H9 (cell line): ENCODE measurements around the gene C5orf46. TPM values are rescaled to one million over a fixed set of nuclear protein-coding genes. Genes with fewer than 3 reads are reported as not detected.
"Not testable (repeated sequence)": the region's sequence is repeated elsewhere in the genome, so short reads cannot be mapped to it uniquely, and the experiment has no call there.

ENCODE experiments used
- DNase-seq: peaks from one replicate; pipeline ENCODE4 v3.0.0-alpha.2; 2017
- H2AFZ ChIP-seq: one replicate; pipeline ENCODE4 v1.6.1; 2013; ENCODE audit warnings: mild to moderate bottlenecking, low read length, control low read depth, moderate library complexity
- H2AK5ac ChIP-seq: 2 replicates; pipeline ENCODE4 v1.6.1; 2013; ENCODE audit warnings: low read length, control low read depth, mixed read lengths; ENCODE audit not compliant: insufficient read length
- H2BK120ac ChIP-seq: one replicate; pipeline ENCODE4 v1.6.1; 2013; ENCODE audit warnings: low read depth, mild to moderate bottlenecking, low read length, control low read depth, inconsistent platforms; ENCODE audit not compliant: poor library complexity, severe bottlenecking
- H2BK12ac ChIP-seq: 2 replicates; pipeline ENCODE4 v1.6.1; 2013; ENCODE audit warnings: low read length, control low read depth, mixed read lengths, low read depth; ENCODE audit not compliant: insufficient read length
- H2BK15ac ChIP-seq: 2 replicates; pipeline ENCODE4 v1.6.1; 2013; ENCODE audit warnings: low read depth, low read length, control low read depth
- H2BK20ac ChIP-seq: one replicate; pipeline ENCODE4 v1.6.1; 2013; ENCODE audit warnings: low read depth, mild to moderate bottlenecking, low read length, control low read depth, inconsistent platforms; ENCODE audit not compliant: poor library complexity, severe bottlenecking
- H2BK5ac ChIP-seq: 2 replicates; pipeline ENCODE4 v1.6.1; 2013; ENCODE audit warnings: low read length, control low read depth, mixed read lengths; ENCODE audit not compliant: insufficient read length
- H3K14ac ChIP-seq: 2 replicates; pipeline ENCODE4 v1.6.1; 2013; ENCODE audit warnings: low read length, control low read depth; ENCODE audit not compliant: insufficient read depth
- H3K18ac ChIP-seq: 2 replicates; pipeline ENCODE4 v1.6.1; 2013; ENCODE audit warnings: low read depth, mild to moderate bottlenecking, mixed read lengths, low read length, control low read depth; ENCODE audit not compliant: insufficient read length
- H3K23ac ChIP-seq: 2 replicates; pipeline ENCODE4 v1.6.1; 2013; ENCODE audit warnings: low read length, control low read depth, mixed read lengths, low read depth; ENCODE audit not compliant: insufficient read length
- H3K23me2 ChIP-seq: 2 replicates; pipeline ENCODE4 v1.6.1; 2013; ENCODE audit warnings: low read depth, mild to moderate bottlenecking, mixed read lengths, low read length, control low read depth; ENCODE audit not compliant: insufficient read length, poor library complexity, severe bottlenecking
- H3K27ac ChIP-seq: 2 replicates; pipeline ENCODE4 v1.5.1; 2013; ENCODE audit warnings: low read length, control low read depth, mixed read lengths, low read depth; ENCODE audit not compliant: insufficient read length
- H3K27me3 ChIP-seq: 2 replicates; pipeline ENCODE4 v1.6.1; 2013; ENCODE audit warnings: low read length, control low read depth, inconsistent platforms; ENCODE audit not compliant: insufficient read depth
- H3K4ac ChIP-seq: 2 replicates; pipeline ENCODE4 v1.6.1; 2013; ENCODE audit warnings: low read depth, mild to moderate bottlenecking, control low read depth, inconsistent platforms, low read length, moderate library complexity
- H3K4me1 ChIP-seq: 2 replicates; pipeline ENCODE4 v1.6.1; 2013; ENCODE audit warnings: low read length, control low read depth, inconsistent platforms; ENCODE audit not compliant: insufficient read depth
- H3K4me2 ChIP-seq: 2 replicates; pipeline ENCODE4 v1.6.1; 2013; ENCODE audit warnings: low read length, control low read depth, mixed read lengths; ENCODE audit not compliant: insufficient read length, insufficient read depth
- H3K56ac ChIP-seq: 2 replicates; pipeline ENCODE4 v1.6.1; 2013; ENCODE audit warnings: low read depth, mild to moderate bottlenecking, mixed read lengths, low read length, control low read depth; ENCODE audit not compliant: insufficient read length
- H3K79me1 ChIP-seq: 2 replicates; pipeline ENCODE4 v1.6.1; 2013; ENCODE audit warnings: low read depth, mild to moderate bottlenecking, moderate library complexity, low read length, control low read depth, inconsistent platforms; ENCODE audit not compliant: insufficient read depth, poor library complexity, severe bottlenecking
- H3K79me2 ChIP-seq: 2 replicates; pipeline ENCODE4 v1.6.1; 2013; ENCODE audit warnings: low read length, control low read depth, inconsistent platforms; ENCODE audit not compliant: insufficient read depth
- H3K9ac ChIP-seq: 2 replicates; pipeline ENCODE4 v1.6.1; 2013; ENCODE audit warnings: low read length, control low read depth, mixed read lengths; ENCODE audit not compliant: insufficient read length; ENCODE audit errors: extremely low read depth
- H3K9me3 ChIP-seq: one replicate; pipeline ENCODE4 v1.6.1; 2013; ENCODE audit warnings: low read depth, low read length, inconsistent platforms; ENCODE audit not compliant: control insufficient read depth
- H3T11ph ChIP-seq: one replicate; pipeline ENCODE4 v1.6.1; 2013; ENCODE audit warnings: mild to moderate bottlenecking, low read length, control low read depth, inconsistent platforms
- H4K20me1 ChIP-seq: one replicate; pipeline ENCODE4 v1.6.1; 2013; ENCODE audit not compliant: control insufficient read depth, insufficient read length, insufficient read depth
- H4K5ac ChIP-seq: 2 replicates; pipeline ENCODE4 v1.6.1; 2013; ENCODE audit warnings: low read depth, mild to moderate bottlenecking, mixed read lengths, low read length, control low read depth; ENCODE audit not compliant: insufficient read length
- H4K8ac ChIP-seq: replicated peaks from 2 replicates; pipeline ENCODE4 v1.6.1; 2013; ENCODE audit warnings: low read length, control low read depth, mixed read lengths, low read depth; ENCODE audit not compliant: insufficient read length
- H4K91ac ChIP-seq: 2 replicates; pipeline ENCODE4 v1.6.1; 2013; ENCODE audit warnings: low read depth, mild to moderate bottlenecking, moderate library complexity, mixed read lengths, low read length, control low read depth; ENCODE audit not compliant: insufficient read length
- H3K27ac Mint-ChIP-seq, 3 experiments: 2 replicates in 2 of 3; 3 replicates in 1 of 3; pipeline ENCODE4 v1.8.0; 2020 to 2021; ENCODE audit warnings: mixed read lengths in 3 of 3, mild to moderate bottlenecking in 1 of 3, moderate library complexity in 1 of 3
- H3K27me3 Mint-ChIP-seq: 2 replicates; pipeline ENCODE4 v1.8.0; 2021; ENCODE audit warnings: low read depth, mild to moderate bottlenecking, moderate library complexity, mixed read lengths
- H3K36me3 Mint-ChIP-seq, 3 experiments: 2 replicates in 2 of 3; 3 replicates in 1 of 3; pipeline ENCODE4 v1.8.0; 2020 to 2021; ENCODE audit warnings: low read depth in 3 of 3, mixed read lengths in 3 of 3; ENCODE audit not compliant: insufficient read depth in 1 of 3
- H3K4me1 Mint-ChIP-seq, 2 experiments: 2 replicates each; pipeline ENCODE4 v1.8.0; 2020; ENCODE audit warnings: mixed read lengths in 2 of 2
- H3K4me3 Mint-ChIP-seq, 2 experiments: 2 replicates in 1 of 2; 3 replicates in 1 of 2; pipeline ENCODE4 v1.8.0; 2020 to 2021; ENCODE audit warnings: mild to moderate bottlenecking in 2 of 2, mixed read lengths in 2 of 2, moderate library complexity in 1 of 2
- H3K9me3 Mint-ChIP-seq, 2 experiments: 2 replicates in 1 of 2; 3 replicates in 1 of 2; pipeline ENCODE4 v1.8.0; 2020; ENCODE audit warnings: mild to moderate bottlenecking in 2 of 2, mixed read lengths in 2 of 2, moderate library complexity in 1 of 2
- WGBS: extraction: QIAGEN DNeasy Blood & Tissue Kit; methylation state at CpG from one replicate; pipeline ENCODE4 v1.1.7; 2013; ENCODE audit warnings: missing lambda C conversion rate, low lambda C conversion rate, mixed read lengths; ENCODE audit not compliant: insufficient read length; ENCODE audit errors: extremely low coverage; 5-methylcytosine and 5-hydroxymethylcytosine counted together
- total RNA-seq: library from RNA; stranded (reverse); gene quantifications from 2 replicates; pipeline ENCODE4 v1.2.1, GENCODE V29; 2021

The C5orf46 gene
- total RNA-seq, 1 experiment from 2014 or later = not detected

GRCh38 chr5:147872744-147873435 lies 33.4 kb downstream of the C5orf46 start:
- WGBS = no CpG with 5 or more reads among the region's 16 CpGs
- H4K5ac ChIP-seq = not testable (repeated sequence)

GRCh38 chr5:147871980-147872549 lies 34.3 kb downstream of the C5orf46 start:
- H3K36me3 Mint-ChIP-seq = peaks cover 10 to 65% (median 24%) of the 10 kb centered on the region in 3 experiments
- peak overlapping the region; percentile 64 to 92; a peak in 4 of 5 replicates for H3K4me3 Mint-ChIP-seq
- not testable (repeated sequence) for DNase-seq

More at GRCh38 chr5:147872744-147873435, 33.4 kb downstream of the C5orf46 start:
- not testable (repeated sequence) for H2BK5ac ChIP-seq, H3K4me1 ChIP-seq, H3K9me3 ChIP-seq, H3K9me3 Mint-ChIP-seq, H2BK12ac ChIP-seq, H4K91ac ChIP-seq, H3T11ph ChIP-seq, H2BK15ac ChIP-seq, H3K23ac ChIP-seq, H3K27me3 Mint-ChIP-seq, H3K27me3 ChIP-seq, H2AFZ ChIP-seq, H4K20me1 ChIP-seq, H2BK20ac ChIP-seq, H3K4ac ChIP-seq, H3K56ac ChIP-seq, H3K23me2 ChIP-seq, H2AK5ac ChIP-seq, H4K8ac ChIP-seq, H3K79me1 ChIP-seq, H2BK120ac ChIP-seq, DNase-seq
- Mint-ChIP-seq H3K27ac (peak overlapping the region; percentile 76 to 98 (median 93)), H3K36me3 (peaks cover 10 to 58% (median 22%) of the 10 kb centered on the region in 3 experiments), H3K4me1 (peaks cover 68 to 77% of the 10 kb centered on the region in 2 experiments), H3K4me3 (peak overlapping the region; percentile 64 to 92)
- peak overlapping the region; percentile 80 for H3K18ac ChIP-seq
- peak overlapping the region; percentile 38 for H3K4me2 ChIP-seq
- peak overlapping the region; percentile 98 for H3K9ac ChIP-seq
- peak overlapping the region; percentile 85; the same call in 1 of the 2 replicates for H3K14ac ChIP-seq
- H3K27ac ChIP-seq = peak overlapping the region; percentile 89
- H3K79me2 ChIP-seq = peaks cover 16% of the 10 kb centered on the region; the same call in 1 of the 2 replicates

More at GRCh38 chr5:147871980-147872549, 34.3 kb downstream of the C5orf46 start:
- peak overlapping the region; percentile 80 for H3K4me2 ChIP-seq
- H3K23me2 ChIP-seq, H2AFZ ChIP-seq, H3K4ac ChIP-seq, H3K9me3 Mint-ChIP-seq, H3T11ph ChIP-seq, H3K23ac ChIP-seq, H3K9me3 ChIP-seq, H2BK12ac ChIP-seq, H3K27me3 Mint-ChIP-seq, H3K4me1 ChIP-seq, H4K20me1 ChIP-seq, H4K8ac ChIP-seq, H2BK5ac ChIP-seq, H3K79me1 ChIP-seq, H3K56ac ChIP-seq, H3K27me3 ChIP-seq, H4K5ac ChIP-seq, H2BK20ac ChIP-seq, H2BK15ac ChIP-seq, H2BK120ac ChIP-seq, H2AK5ac ChIP-seq, H4K91ac ChIP-seq: not testable (repeated sequence)
- peak overlapping the region; percentile 84 for H3K27ac ChIP-seq
- peak overlapping the region; percentile 85; the same call in 1 of the 2 replicates for H3K14ac ChIP-seq
- WGBS = no CpG with 5 or more reads among the region's 18 CpGs
- H3K27ac Mint-ChIP-seq = peak overlapping the region; percentile 92 to 98 (median 93)
- peak overlapping the region; percentile 85 for H3K9ac ChIP-seq
- peaks cover 69 to 85% of the 10 kb centered on the region in 2 experiments for H3K4me1 Mint-ChIP-seq
- H3K79me2 ChIP-seq = peaks cover 16% of the 10 kb centered on the region; the same call in 1 of the 2 replicates
- peak overlapping the region; percentile 18 for H3K18ac ChIP-seq
